CD4-positive, alpha-beta T cell treated with Interleukin-4 for 1 hour (primary cell): ENCODE data around the gene MYO10.

Experiments used
- DNase-seq, 2 donors: peaks; one replicate each; pipeline ENCODE4 v3.0.0-alpha.2; 2020 to 2022

Gene MYO10

DNA sequence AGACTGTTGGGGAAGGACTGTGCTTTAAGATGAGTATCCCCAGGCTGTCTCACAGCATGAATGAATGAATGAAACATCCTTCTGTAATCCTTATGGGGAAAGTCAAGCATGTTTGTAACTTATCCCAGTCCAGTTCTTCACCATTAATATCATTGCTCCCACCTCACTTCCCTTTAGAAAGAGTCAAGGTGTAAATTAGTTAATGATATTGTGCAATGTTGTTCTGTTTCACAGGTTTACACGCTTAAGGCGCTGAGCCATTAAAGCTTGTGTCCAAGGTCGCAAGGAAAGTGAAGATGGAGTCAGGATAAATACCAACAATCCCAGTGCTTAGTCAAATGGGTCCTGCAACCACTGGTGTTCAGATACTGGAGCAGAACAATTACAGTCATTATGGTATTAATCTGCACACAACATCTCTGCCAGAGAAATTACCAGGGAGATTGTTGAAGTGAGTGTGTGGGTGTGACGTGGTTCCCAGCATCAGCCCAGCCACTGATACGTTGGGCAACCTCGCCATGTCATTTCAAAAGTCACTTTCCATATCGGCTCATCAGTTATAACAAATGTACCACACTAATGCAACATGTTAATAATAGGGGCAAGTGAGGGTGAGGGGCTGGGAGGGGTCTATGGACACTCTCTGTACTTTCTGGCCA, 1.5 kb upstream of the MYO10 start:
- no peak for DNase-seq

GRCh38 chr5:16936989-16937438, 926 bp upstream of the MYO10 start:
- no peak for DNase-seq

GRCh38 chr5:16935231-16936149, 598 bp downstream of the MYO10 start:
- DNase-seq = peak in 1 of 2 donors; percentile 19

GRCh38 chr5:16934677-16935153, 1.4 kb downstream of the MYO10 start:
- no peak for DNase-seq

GRCh38 chr5:16934123-16934522, 2.0 kb downstream of the MYO10 start:
- peak in 1 of 2 donors; percentile 22 for DNase-seq

GRCh38 chr5:16933337-16933736, 2.8 kb downstream of the MYO10 start:
- no peak for DNase-seq

- DNase-seq = no peak
Observed at GRCh38 chr5:16932401-16932800, 3.7 kb downstream of the MYO10 start.

DNA sequence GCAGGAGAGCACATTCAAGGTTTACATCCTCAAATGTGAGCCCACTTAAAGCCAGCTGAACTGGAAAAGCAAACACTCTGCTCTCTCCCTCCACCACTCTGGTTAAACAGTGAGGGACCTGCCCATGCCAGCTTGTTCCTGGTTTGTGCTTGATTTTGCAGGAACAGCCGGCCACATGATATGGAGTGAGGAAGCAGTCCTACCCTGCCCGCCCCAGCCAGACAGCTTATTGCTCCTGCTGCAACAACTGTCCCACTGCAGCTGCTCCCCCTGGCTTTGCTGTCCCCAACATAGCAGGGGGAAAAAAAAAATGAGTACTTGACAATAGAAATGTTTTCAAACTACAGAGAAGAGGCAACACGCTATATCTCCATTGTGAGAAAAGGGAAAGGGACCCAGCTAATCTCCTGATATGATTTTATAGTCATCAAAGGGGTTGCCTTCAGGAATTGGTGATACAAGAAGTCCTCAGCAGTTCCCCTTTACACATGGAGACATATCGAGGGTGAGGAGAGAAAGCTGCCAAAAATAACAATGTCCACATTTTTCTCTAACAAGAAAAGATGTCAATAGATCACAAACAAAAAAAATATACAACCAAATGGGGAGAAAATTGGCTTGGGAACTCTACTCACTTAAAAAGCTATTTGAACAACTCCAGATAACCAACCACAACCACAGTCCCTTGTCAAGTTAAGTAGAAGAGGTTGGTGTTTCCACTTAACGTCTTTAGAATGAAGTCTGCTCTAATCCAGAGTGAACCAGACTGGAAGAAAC, 4.6 kb downstream of the MYO10 start:
- no peak for DNase-seq

DNA sequence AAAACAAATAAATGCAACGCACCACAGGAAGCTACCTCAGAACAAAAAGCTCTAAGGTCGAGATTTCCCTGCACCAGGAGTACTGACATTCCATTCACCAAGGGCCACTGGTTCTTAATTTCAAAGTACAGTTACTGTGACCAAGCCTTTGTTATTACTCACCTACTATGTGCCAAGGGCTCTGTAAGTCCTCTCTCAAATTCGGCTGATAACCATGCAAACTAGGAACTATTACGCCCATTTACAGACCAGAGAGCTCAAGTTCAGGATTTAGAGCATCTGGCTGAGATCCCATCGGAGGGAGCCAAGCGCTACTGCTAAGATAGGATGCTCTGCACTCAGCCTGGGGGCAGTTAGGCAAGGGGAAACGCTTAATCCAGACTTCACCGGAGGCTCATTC, 5.6 kb downstream of the MYO10 start:
- DNase-seq = no peak

GRCh38 chr5:16929831-16930230, 6.3 kb downstream of the MYO10 start:
- no peak for DNase-seq

- DNase-seq = no peak
Observed at GRCh38 chr5:16929347-16929746, 6.7 kb downstream of the MYO10 start.

GRCh38 chr5:16927613-16928012, 8.5 kb downstream of the MYO10 start:
- no peak for DNase-seq

GRCh38 chr5:16926417-16926816, 9.7 kb downstream of the MYO10 start:
- DNase-seq = no peak

DNA sequence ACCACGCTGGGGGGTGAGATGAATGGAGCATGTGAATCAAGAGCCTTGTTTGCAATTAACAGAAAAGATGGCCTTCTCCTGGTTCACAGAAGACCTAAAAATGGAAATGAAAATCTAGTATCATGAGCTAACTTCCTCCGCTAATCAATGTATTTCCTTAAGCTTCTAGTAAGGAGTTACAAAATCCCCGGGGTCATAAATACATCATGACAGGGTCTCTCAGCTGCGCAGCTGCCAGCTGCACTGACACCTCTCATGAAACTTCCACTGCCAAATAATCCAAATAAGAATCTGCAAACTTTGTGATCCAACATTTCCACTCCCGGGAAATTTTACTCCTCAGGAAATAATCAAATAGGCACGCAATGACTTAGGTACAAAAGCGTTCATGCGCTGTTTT, 11.9 kb downstream of the MYO10 start:
- no peak for DNase-seq

GRCh38 chr5:16922430-16922829, 13.7 kb downstream of the MYO10 start:
- no peak for DNase-seq

- no peak for DNase-seq
Observed at GRCh38 chr5:16921211-16921610, 14.9 kb downstream of the MYO10 start.

DNA sequence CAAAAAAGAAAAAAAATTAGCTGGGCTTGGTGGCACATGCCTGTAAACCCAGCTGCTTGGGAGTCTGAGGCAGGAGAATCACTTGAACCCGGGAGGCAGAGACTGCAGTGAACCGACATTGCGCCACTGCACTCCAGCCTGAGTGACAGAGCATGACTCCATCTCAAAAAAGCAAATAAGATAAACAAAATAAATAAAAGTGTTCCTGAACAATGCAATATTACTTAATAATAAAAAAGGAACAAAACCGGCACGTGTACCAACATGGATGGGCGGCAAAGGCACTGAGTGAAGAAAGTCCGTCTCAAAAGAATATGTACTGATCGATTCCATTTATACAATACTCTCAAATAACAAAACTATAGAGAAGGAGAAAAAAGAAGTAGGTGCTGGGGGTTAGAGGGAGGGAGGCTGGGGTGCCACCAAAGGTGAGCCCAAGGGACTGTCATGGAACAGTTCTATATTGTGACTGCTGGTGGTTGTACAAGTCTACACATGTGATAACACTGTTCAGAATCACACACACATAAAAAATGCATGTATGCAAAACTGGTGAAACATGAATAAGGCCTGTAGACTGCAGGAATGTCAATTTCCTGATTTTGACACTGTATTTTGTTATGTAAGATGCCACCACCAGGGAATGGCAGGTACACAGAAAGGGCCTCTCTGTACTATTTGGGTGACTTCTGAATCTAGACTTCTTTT, 15.8 kb downstream of the MYO10 start:
- DNase-seq = no peak

DNA sequence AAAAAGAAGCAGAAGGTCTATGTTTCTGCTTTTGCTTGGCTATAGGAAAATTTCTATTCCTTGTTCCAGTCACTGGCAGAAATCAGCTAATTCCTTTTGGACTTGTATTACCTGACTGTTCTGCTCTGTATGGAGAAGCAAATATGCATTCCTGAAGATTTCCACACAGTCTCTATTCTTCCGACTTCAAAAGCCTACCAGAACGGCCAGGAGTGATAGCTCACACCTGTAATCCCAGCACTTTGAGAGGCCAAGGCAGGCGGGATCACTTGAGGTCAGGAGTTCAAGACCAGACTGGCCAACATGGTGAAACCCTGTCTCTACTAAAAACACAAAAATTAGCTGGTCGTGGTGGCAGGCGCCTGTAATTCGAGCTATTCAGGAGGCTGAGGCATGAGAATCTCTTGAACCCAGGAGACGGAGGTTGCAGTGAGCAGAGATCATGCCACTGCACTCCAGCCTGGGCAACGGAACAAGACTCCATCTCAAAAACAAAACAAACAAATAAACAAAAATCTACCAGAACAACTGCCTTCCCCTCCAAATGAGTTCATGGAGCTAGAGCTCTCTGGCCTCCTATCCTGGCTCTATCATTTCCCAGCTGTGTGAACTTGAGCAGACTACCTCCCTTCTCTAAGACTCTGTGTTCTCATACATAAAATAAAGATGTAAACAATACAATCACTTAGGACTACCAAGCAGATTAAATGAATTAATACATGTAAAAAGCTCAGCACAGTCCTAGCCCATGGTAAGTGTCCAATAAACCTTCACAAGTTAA, 17.0 kb downstream of the MYO10 start:
- no peak for DNase-seq

DNA sequence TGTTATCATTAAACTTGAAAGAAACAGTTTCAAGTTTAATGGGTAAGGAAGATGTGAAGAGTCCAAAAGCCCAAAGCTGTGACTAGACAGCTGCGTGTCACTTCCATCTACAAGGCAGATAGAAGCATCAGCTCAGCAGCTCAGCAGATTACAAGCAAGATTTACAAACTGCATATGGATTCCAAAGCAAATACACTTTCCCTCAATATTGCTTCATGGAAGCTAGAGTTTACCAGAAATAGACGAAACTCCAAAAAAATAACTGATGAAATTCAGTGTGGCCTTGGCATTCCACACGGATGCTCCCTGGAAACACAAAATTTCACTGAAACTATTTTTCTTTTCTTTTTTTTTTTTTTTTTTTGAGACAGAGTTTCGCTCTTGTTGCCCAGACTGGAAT, 17.9 kb downstream of the MYO10 start:
- DNase-seq = no peak

DNA sequence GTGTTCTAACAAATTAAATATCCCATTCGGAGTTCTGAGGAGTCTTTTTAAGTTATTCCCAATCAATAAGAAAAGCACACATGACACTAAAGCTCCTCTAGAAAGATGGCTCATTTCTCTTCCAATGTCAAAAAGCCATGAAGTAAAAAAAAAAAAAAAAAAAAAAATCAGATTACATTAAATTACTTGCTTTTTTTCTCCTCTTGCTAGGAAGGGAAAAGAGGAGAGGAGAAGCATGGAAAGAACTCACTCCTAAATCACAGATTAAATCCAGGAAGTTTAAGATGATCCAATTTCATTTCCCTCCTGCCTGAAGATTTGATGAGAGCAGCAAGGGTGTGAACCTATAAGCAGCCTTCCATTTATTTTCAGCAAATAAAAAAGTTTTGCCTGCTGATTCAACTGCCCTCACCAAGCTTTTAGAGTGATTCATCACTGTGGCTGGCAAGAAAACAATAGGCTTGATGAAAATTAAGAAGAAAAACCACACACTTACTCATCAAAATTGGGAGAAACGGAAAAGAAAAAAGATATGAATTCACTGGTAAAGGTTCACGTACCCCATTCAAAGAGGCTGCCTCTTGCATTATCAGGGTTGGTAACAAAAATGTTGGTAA, 19.7 kb downstream of the MYO10 start:
- DNase-seq = no peak

DNA sequence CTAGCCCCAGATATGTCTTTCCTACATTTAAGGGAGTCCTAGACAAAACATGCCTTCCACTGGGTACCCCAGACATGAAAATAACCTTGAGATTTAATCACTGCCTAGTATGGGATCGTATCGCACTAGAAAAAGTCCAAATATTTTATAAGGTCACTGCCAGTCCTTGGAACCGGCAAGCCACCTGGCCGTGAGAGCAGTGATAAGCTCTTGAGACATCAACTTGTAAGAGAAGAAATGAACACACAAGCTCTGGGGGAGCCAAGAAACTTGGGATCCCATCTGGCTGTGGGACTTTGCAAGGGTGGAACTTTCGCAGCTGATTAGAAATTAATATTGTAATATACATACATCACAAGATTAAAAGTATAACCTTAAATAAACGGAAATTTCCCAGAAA, 21.5 kb downstream of the MYO10 start:
- DNase-seq = no peak

DNA sequence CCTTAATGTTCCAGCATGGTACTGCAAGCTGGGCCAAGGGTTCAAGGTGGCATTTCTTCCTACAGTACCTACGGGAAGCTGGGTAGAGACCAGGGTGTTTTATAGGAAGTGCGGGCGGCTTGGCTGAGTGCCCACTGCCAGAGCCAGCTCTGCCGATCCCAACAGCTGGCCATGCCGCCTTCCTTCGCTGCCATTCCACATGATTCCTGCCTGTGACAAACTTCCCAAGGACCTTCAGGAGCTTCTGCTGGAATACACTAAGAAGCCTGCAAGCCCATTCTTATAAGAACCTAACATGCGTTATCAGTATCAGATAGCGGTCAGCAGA, 22.0 kb downstream of the MYO10 start:
- DNase-seq = no peak
